H9 (cell line): ENCODE results near the gene WDR81. TPM values are rescaled to one million over a fixed set of nuclear protein-coding genes. Genes with fewer than 3 reads are reported as not detected.

Source experiments
- DNase-seq: peaks from one replicate; pipeline ENCODE4 v3.0.0-alpha.2; 2017
- H2AFZ ChIP-seq: one replicate; pipeline ENCODE4 v1.6.1; 2013; ENCODE audit warnings: mild to moderate bottlenecking, low read length, control low read depth, moderate library complexity
- H2AK5ac ChIP-seq: 2 replicates; pipeline ENCODE4 v1.6.1; 2013; ENCODE audit warnings: low read length, control low read depth, mixed read lengths; ENCODE audit not compliant: insufficient read length
- H2BK120ac ChIP-seq: one replicate; pipeline ENCODE4 v1.6.1; 2013; ENCODE audit warnings: low read depth, mild to moderate bottlenecking, low read length, control low read depth, inconsistent platforms; ENCODE audit not compliant: poor library complexity, severe bottlenecking
- H2BK12ac ChIP-seq: 2 replicates; pipeline ENCODE4 v1.6.1; 2013; ENCODE audit warnings: low read length, control low read depth, mixed read lengths, low read depth; ENCODE audit not compliant: insufficient read length
- H2BK15ac ChIP-seq: 2 replicates; pipeline ENCODE4 v1.6.1; 2013; ENCODE audit warnings: low read depth, low read length, control low read depth
- H2BK20ac ChIP-seq: one replicate; pipeline ENCODE4 v1.6.1; 2013; ENCODE audit warnings: low read depth, mild to moderate bottlenecking, low read length, control low read depth, inconsistent platforms; ENCODE audit not compliant: poor library complexity, severe bottlenecking
- H2BK5ac ChIP-seq: 2 replicates; pipeline ENCODE4 v1.6.1; 2013; ENCODE audit warnings: low read length, control low read depth, mixed read lengths; ENCODE audit not compliant: insufficient read length
- H3K14ac ChIP-seq: 2 replicates; pipeline ENCODE4 v1.6.1; 2013; ENCODE audit warnings: low read length, control low read depth; ENCODE audit not compliant: insufficient read depth
- H3K18ac ChIP-seq: 2 replicates; pipeline ENCODE4 v1.6.1; 2013; ENCODE audit warnings: low read depth, mild to moderate bottlenecking, mixed read lengths, low read length, control low read depth; ENCODE audit not compliant: insufficient read length
- H3K23ac ChIP-seq: 2 replicates; pipeline ENCODE4 v1.6.1; 2013; ENCODE audit warnings: low read length, control low read depth, mixed read lengths, low read depth; ENCODE audit not compliant: insufficient read length
- H3K23me2 ChIP-seq: 2 replicates; pipeline ENCODE4 v1.6.1; 2013; ENCODE audit warnings: low read depth, mild to moderate bottlenecking, mixed read lengths, low read length, control low read depth; ENCODE audit not compliant: insufficient read length, poor library complexity, severe bottlenecking
- H3K27ac ChIP-seq: 2 replicates; pipeline ENCODE4 v1.5.1; 2013; ENCODE audit warnings: low read length, control low read depth, mixed read lengths, low read depth; ENCODE audit not compliant: insufficient read length
- H3K27me3 ChIP-seq: 2 replicates; pipeline ENCODE4 v1.6.1; 2013; ENCODE audit warnings: low read length, control low read depth, inconsistent platforms; ENCODE audit not compliant: insufficient read depth
- H3K4ac ChIP-seq: 2 replicates; pipeline ENCODE4 v1.6.1; 2013; ENCODE audit warnings: low read depth, mild to moderate bottlenecking, control low read depth, inconsistent platforms, low read length, moderate library complexity
- H3K4me1 ChIP-seq: 2 replicates; pipeline ENCODE4 v1.6.1; 2013; ENCODE audit warnings: low read length, control low read depth, inconsistent platforms; ENCODE audit not compliant: insufficient read depth
- H3K4me2 ChIP-seq: 2 replicates; pipeline ENCODE4 v1.6.1; 2013; ENCODE audit warnings: low read length, control low read depth, mixed read lengths; ENCODE audit not compliant: insufficient read length, insufficient read depth
- H3K56ac ChIP-seq: 2 replicates; pipeline ENCODE4 v1.6.1; 2013; ENCODE audit warnings: low read depth, mild to moderate bottlenecking, mixed read lengths, low read length, control low read depth; ENCODE audit not compliant: insufficient read length
- H3K79me1 ChIP-seq: 2 replicates; pipeline ENCODE4 v1.6.1; 2013; ENCODE audit warnings: low read depth, mild to moderate bottlenecking, moderate library complexity, low read length, control low read depth, inconsistent platforms; ENCODE audit not compliant: insufficient read depth, poor library complexity, severe bottlenecking
- H3K79me2 ChIP-seq: 2 replicates; pipeline ENCODE4 v1.6.1; 2013; ENCODE audit warnings: low read length, control low read depth, inconsistent platforms; ENCODE audit not compliant: insufficient read depth
- H3K9ac ChIP-seq: 2 replicates; pipeline ENCODE4 v1.6.1; 2013; ENCODE audit warnings: low read length, control low read depth, mixed read lengths; ENCODE audit not compliant: insufficient read length; ENCODE audit errors: extremely low read depth
- H3K9me3 ChIP-seq: one replicate; pipeline ENCODE4 v1.6.1; 2013; ENCODE audit warnings: low read depth, low read length, inconsistent platforms; ENCODE audit not compliant: control insufficient read depth
- H3T11ph ChIP-seq: one replicate; pipeline ENCODE4 v1.6.1; 2013; ENCODE audit warnings: mild to moderate bottlenecking, low read length, control low read depth, inconsistent platforms
- H4K20me1 ChIP-seq: one replicate; pipeline ENCODE4 v1.6.1; 2013; ENCODE audit not compliant: control insufficient read depth, insufficient read length, insufficient read depth
- H4K5ac ChIP-seq: 2 replicates; pipeline ENCODE4 v1.6.1; 2013; ENCODE audit warnings: low read depth, mild to moderate bottlenecking, mixed read lengths, low read length, control low read depth; ENCODE audit not compliant: insufficient read length
- H4K8ac ChIP-seq: replicated peaks from 2 replicates; pipeline ENCODE4 v1.6.1; 2013; ENCODE audit warnings: low read length, control low read depth, mixed read lengths, low read depth; ENCODE audit not compliant: insufficient read length
- H4K91ac ChIP-seq: 2 replicates; pipeline ENCODE4 v1.6.1; 2013; ENCODE audit warnings: low read depth, mild to moderate bottlenecking, moderate library complexity, mixed read lengths, low read length, control low read depth; ENCODE audit not compliant: insufficient read length
- H3K27ac Mint-ChIP-seq, 3 experiments: 2 replicates in 2 of 3; 3 replicates in 1 of 3; pipeline ENCODE4 v1.8.0; 2020 to 2021; ENCODE audit warnings: mixed read lengths in 3 of 3, mild to moderate bottlenecking in 1 of 3, moderate library complexity in 1 of 3
- H3K27me3 Mint-ChIP-seq: 2 replicates; pipeline ENCODE4 v1.8.0; 2021; ENCODE audit warnings: low read depth, mild to moderate bottlenecking, moderate library complexity, mixed read lengths
- H3K36me3 Mint-ChIP-seq, 3 experiments: 2 replicates in 2 of 3; 3 replicates in 1 of 3; pipeline ENCODE4 v1.8.0; 2020 to 2021; ENCODE audit warnings: low read depth in 3 of 3, mixed read lengths in 3 of 3; ENCODE audit not compliant: insufficient read depth in 1 of 3
- H3K4me1 Mint-ChIP-seq, 2 experiments: 2 replicates each; pipeline ENCODE4 v1.8.0; 2020; ENCODE audit warnings: mixed read lengths in 2 of 2
- H3K4me3 Mint-ChIP-seq, 2 experiments: 2 replicates in 1 of 2; 3 replicates in 1 of 2; pipeline ENCODE4 v1.8.0; 2020 to 2021; ENCODE audit warnings: mild to moderate bottlenecking in 2 of 2, mixed read lengths in 2 of 2, moderate library complexity in 1 of 2
- H3K9me3 Mint-ChIP-seq, 2 experiments: 2 replicates in 1 of 2; 3 replicates in 1 of 2; pipeline ENCODE4 v1.8.0; 2020; ENCODE audit warnings: mild to moderate bottlenecking in 2 of 2, mixed read lengths in 2 of 2, moderate library complexity in 1 of 2
- WGBS: extraction: QIAGEN DNeasy Blood & Tissue Kit; methylation state at CpG from one replicate; pipeline ENCODE4 v1.1.7; 2013; ENCODE audit warnings: missing lambda C conversion rate, low lambda C conversion rate, mixed read lengths; ENCODE audit not compliant: insufficient read length; ENCODE audit errors: extremely low coverage; 5-methylcytosine and 5-hydroxymethylcytosine counted together
- total RNA-seq: library from RNA; stranded (reverse); gene quantifications from 2 replicates; pipeline ENCODE4 v1.2.1, GENCODE V29; 2021
- TF ChIP-seq, protein P1 (sequence below): fragments of 200-600 bp; sonication (generic); conservative IDR thresholded peaks from 3 replicates; pipeline ENCODE4 v1.8.0; 2021; ENCODE audit warnings: antibody characterized with exemption, mild to moderate bottlenecking

WDR81 gene
- total RNA-seq, 1 experiment from 2014 or later = 20.2 TPM

DNA sequence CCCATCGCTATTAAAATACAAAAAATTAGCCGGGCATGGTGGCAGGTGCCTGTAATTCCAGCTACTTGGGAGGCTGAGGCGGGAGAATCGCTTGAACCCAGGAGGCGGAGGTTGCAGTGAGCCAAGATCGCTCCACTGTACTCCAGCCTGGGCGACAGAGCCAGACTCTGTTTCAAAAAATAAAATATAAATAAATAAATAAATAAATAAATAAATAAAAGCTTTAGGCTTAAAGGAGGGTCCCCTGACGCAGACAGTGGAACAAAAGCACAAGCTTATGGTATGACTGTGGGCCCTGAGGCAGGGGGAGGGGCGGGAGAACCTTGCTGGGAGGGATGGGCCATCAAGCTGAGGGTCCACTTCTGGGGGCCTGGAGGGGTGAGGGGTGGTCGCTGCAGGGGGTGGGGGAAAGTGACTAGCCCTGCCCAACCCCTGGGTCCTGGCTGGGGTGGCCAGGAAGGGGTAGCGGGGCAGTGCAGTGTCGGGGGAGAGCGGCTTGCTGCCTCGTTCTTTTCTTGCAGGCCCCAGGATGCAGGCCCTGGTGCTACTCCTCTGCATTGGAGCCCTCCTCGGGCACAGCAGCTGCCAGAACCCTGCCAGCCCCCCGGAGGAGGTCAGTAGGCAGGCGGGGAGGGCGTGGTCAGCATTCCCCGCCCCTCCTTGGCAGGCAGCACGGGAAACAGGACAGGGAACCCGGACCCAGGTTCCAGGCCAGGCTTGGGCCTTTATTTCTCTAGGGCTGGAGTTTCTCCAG lies 42.1 kb downstream of the WDR81 start:
- no peak overlapping the region for H4K91ac ChIP-seq
- H3K4me2 ChIP-seq = no peak overlapping the region
- H2BK120ac ChIP-seq = no peak overlapping the region
- H3K9ac ChIP-seq = no peak overlapping the region
- H2AFZ ChIP-seq = no peak overlapping the region
- no peak overlapping the region for H3K56ac ChIP-seq
- no peaks in the 10 kb centered on the region for H4K20me1 ChIP-seq
- no peak overlapping the region for H4K8ac ChIP-seq
- H2BK5ac ChIP-seq = no peak overlapping the region
- DNase-seq = peak; percentile 67
- no peak overlapping the region for H4K5ac ChIP-seq
- H3K14ac ChIP-seq = no peak overlapping the region
- no peak overlapping the region for H3K27ac Mint-ChIP-seq
- peaks cover 5% of the 10 kb centered on the region for H3K23me2 ChIP-seq
- H3K4me1 Mint-ChIP-seq = peaks cover 35 to 36% of the 10 kb centered on the region in 2 experiments
- H2BK12ac ChIP-seq = no peak overlapping the region
- no peaks in the 10 kb centered on the region for H3K79me2 ChIP-seq
- WGBS = no CpG with 5 or more reads among the region's 21 CpGs
- H3K27me3 ChIP-seq = no peaks in the 10 kb centered on the region
- no peak overlapping the region for H3T11ph ChIP-seq
- H3K27me3 Mint-ChIP-seq = peaks cover 2% of the 10 kb centered on the region; the same call in 1 of the 2 replicates
- H2AK5ac ChIP-seq = no peak overlapping the region
- no peak overlapping the region for H3K4ac ChIP-seq
- no peak overlapping the region for H2BK20ac ChIP-seq
- no peak overlapping the region for H3K18ac ChIP-seq
- H3K9me3 ChIP-seq = no peaks in the 10 kb centered on the region
- peaks cover 2 to 9% (median 6%) of the 10 kb centered on the region in 3 experiments; a peak in 6 of 7 replicates for H3K36me3 Mint-ChIP-seq
- peaks cover 6% of the 10 kb centered on the region; the same call in 1 of the 2 replicates for H3K4me1 ChIP-seq
- no peaks in the 10 kb centered on the region for H3K79me1 ChIP-seq
- H3K4me3 Mint-ChIP-seq = no peak overlapping the region
- TF ChIP-seq, protein P1, sequence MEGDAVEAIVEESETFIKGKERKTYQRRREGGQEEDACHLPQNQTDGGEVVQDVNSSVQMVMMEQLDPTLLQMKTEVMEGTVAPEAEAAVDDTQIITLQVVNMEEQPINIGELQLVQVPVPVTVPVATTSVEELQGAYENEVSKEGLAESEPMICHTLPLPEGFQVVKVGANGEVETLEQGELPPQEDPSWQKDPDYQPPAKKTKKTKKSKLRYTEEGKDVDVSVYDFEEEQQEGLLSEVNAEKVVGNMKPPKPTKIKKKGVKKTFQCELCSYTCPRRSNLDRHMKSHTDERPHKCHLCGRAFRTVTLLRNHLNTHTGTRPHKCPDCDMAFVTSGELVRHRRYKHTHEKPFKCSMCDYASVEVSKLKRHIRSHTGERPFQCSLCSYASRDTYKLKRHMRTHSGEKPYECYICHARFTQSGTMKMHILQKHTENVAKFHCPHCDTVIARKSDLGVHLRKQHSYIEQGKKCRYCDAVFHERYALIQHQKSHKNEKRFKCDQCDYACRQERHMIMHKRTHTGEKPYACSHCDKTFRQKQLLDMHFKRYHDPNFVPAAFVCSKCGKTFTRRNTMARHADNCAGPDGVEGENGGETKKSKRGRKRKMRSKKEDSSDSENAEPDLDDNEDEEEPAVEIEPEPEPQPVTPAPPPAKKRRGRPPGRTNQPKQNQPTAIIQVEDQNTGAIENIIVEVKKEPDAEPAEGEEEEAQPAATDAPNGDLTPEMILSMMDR = no peak
- no peaks in the 10 kb centered on the region for H3K9me3 Mint-ChIP-seq
- H2BK15ac ChIP-seq = no peak overlapping the region
- H3K27ac ChIP-seq = no peak overlapping the region
- no peak overlapping the region for H3K23ac ChIP-seq
